ENCODE data around the gene MORN1. TPM values are rescaled to one million over a fixed set of nuclear protein-coding genes. Genes with fewer than 3 reads are reported as not detected.
A peak's percentile ranks its signal among the peaks of the same experiment; 100 is the strongest.

Gene MORN1
- total and polyA plus RNA-seq, 9 of the 15 experiments (the other 6 are each of a cell fraction or from before 2014, with no cell fraction given), result 0.24 to 9.3 (median 4.2) TPM

DNA sequence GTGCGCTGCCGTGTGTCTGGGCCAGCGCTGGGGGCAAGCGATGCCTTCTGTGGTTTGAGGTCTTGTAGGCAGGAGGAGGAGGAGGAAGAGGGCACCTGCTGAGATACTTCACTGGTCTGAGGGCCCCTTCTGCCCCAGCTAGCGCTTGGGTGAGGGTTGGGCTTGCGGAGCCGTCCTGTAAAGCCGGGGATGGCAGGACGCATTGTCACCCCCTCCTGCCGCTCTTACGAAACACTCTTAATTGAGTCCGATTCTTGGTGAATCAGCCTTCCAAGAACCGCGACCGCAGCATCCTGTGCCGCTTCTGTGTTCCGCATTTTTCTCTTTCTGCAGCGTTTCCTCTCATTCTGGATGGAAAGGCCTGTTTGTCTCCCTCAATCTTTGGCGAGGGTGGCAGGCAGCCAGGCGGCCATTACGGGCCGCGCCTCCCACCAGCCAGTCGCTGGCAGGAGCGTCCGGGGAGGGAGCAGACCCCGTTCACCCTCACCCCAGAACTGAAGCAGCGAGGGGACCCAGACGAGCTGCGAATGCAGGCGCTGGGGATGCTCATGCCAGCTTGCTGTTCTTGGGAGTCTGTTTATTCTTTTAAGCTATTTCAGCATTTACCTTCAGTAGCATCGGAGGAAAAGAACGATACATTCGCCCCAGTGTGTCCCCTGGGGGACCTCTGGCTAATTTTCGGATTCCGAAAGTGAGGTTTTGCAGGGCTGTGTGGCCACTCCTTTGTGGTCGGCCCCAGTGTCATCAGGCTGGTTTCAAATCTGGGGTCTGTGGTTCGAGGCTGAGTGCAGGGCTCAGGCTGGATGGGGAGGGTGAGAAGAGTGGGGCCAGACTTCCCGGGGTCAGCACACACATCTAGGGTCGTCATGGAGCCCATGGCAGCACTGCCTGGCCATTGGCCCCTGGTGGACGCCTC is 100.5 kb downstream of the MORN1 start (continued):
- TF ChIP-seq, protein P1, sequence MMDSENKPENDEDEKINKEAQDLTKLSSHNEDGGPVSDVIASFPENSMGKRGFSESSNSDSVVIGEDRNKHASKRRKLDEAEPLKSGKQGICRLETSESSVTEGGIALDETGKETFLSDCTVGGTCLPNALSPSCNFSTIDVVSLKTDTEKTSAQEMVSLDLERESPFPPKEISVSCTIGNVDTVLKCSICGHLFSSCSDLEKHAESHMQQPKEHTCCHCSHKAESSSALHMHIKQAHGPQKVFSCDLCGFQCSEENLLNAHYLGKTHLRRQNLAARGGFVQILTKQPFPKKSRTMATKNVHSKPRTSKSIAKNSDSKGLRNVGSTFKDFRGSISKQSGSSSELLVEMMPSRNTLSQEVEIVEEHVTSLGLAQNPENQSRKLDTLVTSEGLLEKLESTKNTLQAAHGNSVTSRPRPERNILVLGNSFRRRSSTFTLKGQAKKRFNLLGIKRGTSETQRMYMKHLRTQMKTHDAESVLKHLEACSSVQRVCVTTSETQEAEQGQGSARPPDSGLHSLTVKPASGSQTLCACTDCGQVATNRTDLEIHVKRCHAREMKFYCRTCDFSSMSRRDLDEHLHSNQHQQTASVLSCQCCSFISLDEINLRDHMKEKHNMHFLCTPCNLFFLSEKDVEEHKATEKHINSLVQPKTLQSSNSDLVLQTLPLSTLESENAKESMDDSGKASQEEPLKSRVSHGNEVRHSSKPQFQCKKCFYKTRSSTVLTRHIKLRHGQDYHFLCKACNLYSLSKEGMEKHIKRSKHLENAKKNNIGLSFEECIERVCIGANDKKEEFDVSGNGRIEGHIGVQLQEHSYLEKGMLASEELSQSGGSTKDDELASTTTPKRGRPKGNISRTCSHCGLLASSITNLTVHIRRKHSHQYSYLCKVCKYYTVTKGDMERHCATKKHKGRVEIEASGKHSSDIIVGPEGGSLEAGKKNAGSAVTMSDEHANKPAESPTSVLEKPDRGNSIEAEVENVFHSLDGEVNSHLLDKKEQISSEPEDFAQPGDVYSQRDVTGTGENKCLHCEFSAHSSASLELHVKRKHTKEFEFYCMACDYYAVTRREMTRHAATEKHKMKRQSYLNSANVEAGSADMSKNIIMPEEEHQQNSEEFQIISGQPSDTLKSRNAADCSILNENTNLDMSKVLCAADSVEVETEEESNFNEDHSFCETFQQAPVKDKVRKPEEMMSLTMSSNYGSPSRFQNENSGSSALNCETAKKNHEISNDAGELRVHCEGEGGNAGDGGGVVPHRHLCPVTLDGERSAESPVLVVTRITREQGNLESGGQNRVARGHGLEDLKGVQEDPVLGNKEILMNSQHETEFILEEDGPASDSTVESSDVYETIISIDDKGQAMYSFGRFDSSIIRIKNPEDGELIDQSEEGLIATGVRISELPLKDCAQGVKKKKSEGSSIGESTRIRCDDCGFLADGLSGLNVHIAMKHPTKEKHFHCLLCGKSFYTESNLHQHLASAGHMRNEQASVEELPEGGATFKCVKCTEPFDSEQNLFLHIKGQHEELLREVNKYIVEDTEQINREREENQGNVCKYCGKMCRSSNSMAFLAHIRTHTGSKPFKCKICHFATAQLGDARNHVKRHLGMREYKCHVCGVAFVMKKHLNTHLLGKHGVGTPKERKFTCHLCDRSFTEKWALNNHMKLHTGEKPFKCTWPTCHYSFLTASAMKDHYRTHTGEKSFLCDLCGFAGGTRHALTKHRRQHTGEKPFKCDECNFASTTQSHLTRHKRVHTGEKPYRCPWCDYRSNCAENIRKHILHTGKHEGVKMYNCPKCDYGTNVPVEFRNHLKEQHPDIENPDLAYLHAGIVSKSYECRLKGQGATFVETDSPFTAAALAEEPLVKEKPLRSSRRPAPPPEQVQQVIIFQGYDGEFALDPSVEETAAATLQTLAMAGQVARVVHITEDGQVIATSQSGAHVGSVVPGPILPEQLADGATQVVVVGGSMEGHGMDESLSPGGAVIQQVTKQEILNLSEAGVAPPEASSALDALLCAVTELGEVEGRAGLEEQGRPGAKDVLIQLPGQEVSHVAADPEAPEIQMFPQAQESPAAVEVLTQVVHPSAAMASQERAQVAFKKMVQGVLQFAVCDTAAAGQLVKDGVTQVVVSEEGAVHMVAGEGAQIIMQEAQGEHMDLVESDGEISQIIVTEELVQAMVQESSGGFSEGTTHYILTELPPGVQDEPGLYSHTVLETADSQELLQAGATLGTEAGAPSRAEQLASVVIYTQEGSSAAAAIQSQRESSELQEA (IDR thresholded peaks at IDR 0.05; ENCODE audit: low read depth), result no peak
- TF ChIP-seq, protein P2, sequence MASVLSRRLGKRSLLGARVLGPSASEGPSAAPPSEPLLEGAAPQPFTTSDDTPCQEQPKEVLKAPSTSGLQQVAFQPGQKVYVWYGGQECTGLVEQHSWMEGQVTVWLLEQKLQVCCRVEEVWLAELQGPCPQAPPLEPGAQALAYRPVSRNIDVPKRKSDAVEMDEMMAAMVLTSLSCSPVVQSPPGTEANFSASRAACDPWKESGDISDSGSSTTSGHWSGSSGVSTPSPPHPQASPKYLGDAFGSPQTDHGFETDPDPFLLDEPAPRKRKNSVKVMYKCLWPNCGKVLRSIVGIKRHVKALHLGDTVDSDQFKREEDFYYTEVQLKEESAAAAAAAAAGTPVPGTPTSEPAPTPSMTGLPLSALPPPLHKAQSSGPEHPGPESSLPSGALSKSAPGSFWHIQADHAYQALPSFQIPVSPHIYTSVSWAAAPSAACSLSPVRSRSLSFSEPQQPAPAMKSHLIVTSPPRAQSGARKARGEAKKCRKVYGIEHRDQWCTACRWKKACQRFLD (CRISPR knock-in tag; IDR thresholded peaks at IDR 0.05), result peak; percentile 51; the same call in 1 of the 2 replicates
- TF ChIP-seq, protein P3, sequence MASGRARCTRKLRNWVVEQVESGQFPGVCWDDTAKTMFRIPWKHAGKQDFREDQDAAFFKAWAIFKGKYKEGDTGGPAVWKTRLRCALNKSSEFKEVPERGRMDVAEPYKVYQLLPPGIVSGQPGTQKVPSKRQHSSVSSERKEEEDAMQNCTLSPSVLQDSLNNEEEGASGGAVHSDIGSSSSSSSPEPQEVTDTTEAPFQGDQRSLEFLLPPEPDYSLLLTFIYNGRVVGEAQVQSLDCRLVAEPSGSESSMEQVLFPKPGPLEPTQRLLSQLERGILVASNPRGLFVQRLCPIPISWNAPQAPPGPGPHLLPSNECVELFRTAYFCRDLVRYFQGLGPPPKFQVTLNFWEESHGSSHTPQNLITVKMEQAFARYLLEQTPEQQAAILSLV (tag; IDR thresholded peaks at IDR 0.05), result no peak
- TF ChIP-seq ZNF165 (CRISPR knock-in tag; IDR thresholded peaks at IDR 0.05; ENCODE audit: borderline replicate concordance) (no peak), SRSF3 (IDR thresholded peaks at IDR 0.05; ENCODE audit: insufficient read depth, low read length) (no peak), NRF1 (conservative IDR thresholded peaks at IDR 0.05 in 1 of 2, IDR thresholded peaks at IDR 0.05 in 1 of 2) (0 out of 4 replicates have a peak, but pooled peaks of 1 of the 2 experiments have one; percentile 12), U2AF1 (optimal IDR thresholded peaks at IDR 0.05; ENCODE audit: low read depth, low read length) (no peak), FOSL1 (tag; conservative IDR thresholded peaks at IDR 0.05) (peak; percentile 87), ZNF124 (CRISPR knock-in tag; IDR thresholded peaks at IDR 0.05) (no peak), SRSF7 (optimal IDR thresholded peaks at IDR 0.05; ENCODE audit: low read depth, low read length) (no peak), CHCHD3 (CRISPR knock-in tag; IDR thresholded peaks at IDR 0.05) (no peak), ZNF431 (CRISPR knock-in tag; IDR thresholded peaks at IDR 0.05) (no peak)
- TF ChIP-seq, protein P4, sequence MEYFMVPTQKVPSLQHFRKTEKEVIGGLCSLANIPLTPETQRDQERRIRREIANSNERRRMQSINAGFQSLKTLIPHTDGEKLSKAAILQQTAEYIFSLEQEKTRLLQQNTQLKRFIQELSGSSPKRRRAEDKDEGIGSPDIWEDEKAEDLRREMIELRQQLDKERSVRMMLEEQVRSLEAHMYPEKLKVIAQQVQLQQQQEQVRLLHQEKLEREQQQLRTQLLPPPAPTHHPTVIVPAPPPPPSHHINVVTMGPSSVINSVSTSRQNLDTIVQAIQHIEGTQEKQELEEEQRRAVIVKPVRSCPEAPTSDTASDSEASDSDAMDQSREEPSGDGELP (CRISPR knock-in tag; IDR thresholded peaks at IDR 0.05; ENCODE audit: borderline replicate concordance), result no peak
- TF ChIP-seq, protein P5, sequence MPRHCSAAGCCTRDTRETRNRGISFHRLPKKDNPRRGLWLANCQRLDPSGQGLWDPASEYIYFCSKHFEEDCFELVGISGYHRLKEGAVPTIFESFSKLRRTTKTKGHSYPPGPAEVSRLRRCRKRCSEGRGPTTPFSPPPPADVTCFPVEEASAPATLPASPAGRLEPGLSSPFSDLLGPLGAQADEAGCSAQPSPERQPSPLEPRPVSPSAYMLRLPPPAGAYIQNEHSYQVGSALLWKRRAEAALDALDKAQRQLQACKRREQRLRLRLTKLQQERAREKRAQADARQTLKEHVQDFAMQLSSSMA (CRISPR knock-in tag; IDR thresholded peaks at IDR 0.05), result no peak

Measured in K562 (cell line).